ENCODE measurements around the gene ERC1.

Gene ERC1

DNA sequence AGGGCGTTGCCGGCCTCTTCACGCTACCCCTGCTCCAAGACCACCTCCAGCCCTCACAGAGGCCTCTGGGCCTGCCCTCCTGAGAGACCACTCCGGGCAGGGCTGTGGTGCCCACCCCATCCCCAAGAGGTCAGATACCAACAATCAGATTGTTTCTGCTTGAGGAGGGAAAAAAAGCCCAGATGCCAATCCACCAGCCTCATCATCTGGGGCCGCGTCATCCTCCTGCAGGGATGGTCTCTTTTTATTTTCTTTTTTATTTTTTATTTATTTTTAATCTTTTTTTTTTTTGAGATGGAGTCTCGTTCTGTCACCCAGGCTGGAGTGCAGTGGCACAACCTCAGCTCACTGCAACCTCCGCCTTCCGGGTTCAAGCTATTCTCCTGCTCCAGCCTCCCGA, 510.0 kb downstream of the ERC1 start:
- Histone ChIP-seq H3K9ac (ENCODE audit: low read depth in 1 of 2, low read length in 2 of 2) (no peak overlapping the region), H3K36me3 (ENCODE audit: control insufficient read depth in 2 of 2, insufficient read depth in 2 of 2, low read length in 2 of 2) (no peaks in the 10 kb centered on the region), H3K4me1 (ENCODE audit: control insufficient read depth in 2 of 2, insufficient read depth in 2 of 2, low read length in 2 of 2) (peaks cover 6% of the 10 kb centered on the region in 2 donors), H3K4me3 (ENCODE audit: low read length in 2 of 2) (no peak overlapping the region), H3K9me3 (ENCODE audit: control insufficient read depth in 2 of 2, low read length in 2 of 2) (no peaks in the 10 kb centered on the region), H3K27me3 (ENCODE audit: control insufficient read depth in 2 of 2, insufficient read depth in 2 of 2, low read length in 2 of 2) (no peaks in the 10 kb centered on the region), H3K27ac (ENCODE audit: low read depth in 2 of 2, low read length in 2 of 2) (no peak overlapping the region)

DNA sequence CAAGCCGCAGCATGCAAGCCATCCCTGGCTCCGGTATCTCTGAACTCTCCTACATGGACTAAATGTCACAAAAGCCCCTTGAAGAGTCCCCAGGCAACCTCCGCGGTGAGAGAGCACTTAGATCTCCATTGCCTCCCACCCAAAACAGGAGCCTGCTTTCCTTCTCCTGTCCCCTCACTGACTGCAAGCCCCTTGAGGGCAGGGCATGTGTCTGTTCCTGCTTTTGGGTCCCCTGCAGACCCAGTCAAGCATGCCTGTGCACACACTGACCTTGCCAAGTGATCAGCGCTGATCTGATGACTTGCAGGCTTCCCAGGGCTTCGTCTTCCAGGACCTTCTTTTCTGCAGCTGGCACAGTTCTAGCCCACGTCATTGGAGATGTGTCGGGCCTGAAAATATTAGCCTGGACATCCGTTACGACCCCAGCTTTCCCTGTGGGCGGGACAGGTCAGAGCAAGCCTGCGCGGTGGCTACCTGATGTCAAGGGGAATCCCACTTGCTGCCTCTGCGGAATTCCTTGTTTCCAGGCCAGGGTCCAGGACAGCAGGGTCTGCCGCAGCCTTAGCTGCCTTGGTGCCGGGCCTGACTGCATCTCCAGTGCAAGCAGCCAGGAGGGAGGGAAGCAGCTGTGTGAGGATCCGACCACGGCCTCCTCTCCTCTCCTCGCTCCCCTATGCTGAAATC, 510.8 kb downstream of the ERC1 start:
- Histone ChIP-seq H3K4me3 (ENCODE audit: low read length in 2 of 2) (no peak overlapping the region), H3K27ac (ENCODE audit: low read depth in 2 of 2, low read length in 2 of 2) (no peak overlapping the region), H3K9me3 (ENCODE audit: control insufficient read depth in 2 of 2, low read length in 2 of 2) (no peaks in the 10 kb centered on the region), H3K27me3 (ENCODE audit: control insufficient read depth in 2 of 2, insufficient read depth in 2 of 2, low read length in 2 of 2) (no peaks in the 10 kb centered on the region), H3K9ac (ENCODE audit: low read depth in 1 of 2, low read length in 2 of 2) (no peak overlapping the region), H3K4me1 (ENCODE audit: control insufficient read depth in 2 of 2, insufficient read depth in 2 of 2, low read length in 2 of 2) (peaks cover 4 to 5% of the 10 kb centered on the region in 2 donors), H3K36me3 (ENCODE audit: control insufficient read depth in 2 of 2, insufficient read depth in 2 of 2, low read length in 2 of 2) (no peaks in the 10 kb centered on the region)

DNA sequence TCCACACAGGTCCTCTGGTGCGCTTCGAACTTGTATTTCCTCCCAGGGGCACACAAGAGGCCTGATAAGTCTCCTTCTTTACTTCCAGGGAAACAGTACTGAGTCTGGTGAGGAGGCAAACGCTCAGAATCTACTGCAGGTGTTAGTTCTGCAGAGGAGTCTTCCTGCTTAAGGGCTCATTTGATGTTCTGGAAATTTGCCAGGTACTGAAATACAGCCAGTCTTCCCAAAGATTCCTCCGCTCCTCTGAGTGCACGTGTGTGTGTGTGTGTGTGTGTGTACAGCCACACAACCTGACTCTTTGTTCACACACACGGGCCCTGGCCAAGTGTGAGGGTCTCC, 511.3 kb downstream of the ERC1 start:
- Histone ChIP-seq H3K27me3 (ENCODE audit: control insufficient read depth in 2 of 2, insufficient read depth in 2 of 2, low read length in 2 of 2) (no peaks in the 10 kb centered on the region), H3K27ac (ENCODE audit: low read depth in 2 of 2, low read length in 2 of 2) (no peak overlapping the region), H3K9me3 (ENCODE audit: control insufficient read depth in 2 of 2, low read length in 2 of 2) (no peaks in the 10 kb centered on the region), H3K9ac (ENCODE audit: low read depth in 1 of 2, low read length in 2 of 2) (no peak overlapping the region), H3K4me1 (ENCODE audit: control insufficient read depth in 2 of 2, insufficient read depth in 2 of 2, low read length in 2 of 2) (peaks cover 4 to 5% of the 10 kb centered on the region in 2 donors), H3K4me3 (ENCODE audit: low read length in 2 of 2) (no peak overlapping the region), H3K36me3 (ENCODE audit: control insufficient read depth in 2 of 2, insufficient read depth in 2 of 2, low read length in 2 of 2) (no peaks in the 10 kb centered on the region)

DNA sequence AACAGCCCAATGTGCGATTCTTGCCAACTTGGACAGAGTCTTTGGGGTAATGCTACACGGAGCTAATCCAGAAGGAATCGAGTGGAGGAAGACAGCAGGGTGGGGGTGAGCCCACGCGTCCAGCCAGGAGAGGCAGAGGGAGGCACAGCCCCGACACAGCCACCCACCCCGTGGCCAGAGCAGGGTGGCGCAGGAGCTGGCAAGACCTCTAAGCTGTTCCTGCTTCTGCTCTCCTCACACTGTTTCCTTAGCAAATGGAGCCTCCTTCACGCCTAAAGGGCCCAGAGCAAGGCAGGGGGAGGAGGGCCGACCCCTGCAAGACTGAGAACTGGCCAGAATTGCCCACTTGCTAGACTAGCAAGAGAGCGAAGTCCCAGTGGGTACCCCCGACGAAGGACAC, 511.8 kb downstream of the ERC1 start:
- no peak overlapping the region for H3K27ac ChIP-seq (ENCODE audit: low read depth in 2 of 2, low read length in 2 of 2)
- no peaks in the 10 kb centered on the region for H3K27me3 ChIP-seq (ENCODE audit: control insufficient read depth in 2 of 2, insufficient read depth in 2 of 2, low read length in 2 of 2)
- no peak overlapping the region for H3K4me3 ChIP-seq (ENCODE audit: low read length in 2 of 2)
- H3K9ac ChIP-seq (ENCODE audit: low read depth in 1 of 2, low read length in 2 of 2), result no peak overlapping the region
- no peaks in the 10 kb centered on the region for H3K9me3 ChIP-seq (ENCODE audit: control insufficient read depth in 2 of 2, low read length in 2 of 2)
- peaks cover 3 to 4% of the 10 kb centered on the region in 2 donors for H3K4me1 ChIP-seq (ENCODE audit: control insufficient read depth in 2 of 2, insufficient read depth in 2 of 2, low read length in 2 of 2)
- H3K36me3 ChIP-seq (ENCODE audit: control insufficient read depth in 2 of 2, insufficient read depth in 2 of 2, low read length in 2 of 2), result no peaks in the 10 kb centered on the region

DNA sequence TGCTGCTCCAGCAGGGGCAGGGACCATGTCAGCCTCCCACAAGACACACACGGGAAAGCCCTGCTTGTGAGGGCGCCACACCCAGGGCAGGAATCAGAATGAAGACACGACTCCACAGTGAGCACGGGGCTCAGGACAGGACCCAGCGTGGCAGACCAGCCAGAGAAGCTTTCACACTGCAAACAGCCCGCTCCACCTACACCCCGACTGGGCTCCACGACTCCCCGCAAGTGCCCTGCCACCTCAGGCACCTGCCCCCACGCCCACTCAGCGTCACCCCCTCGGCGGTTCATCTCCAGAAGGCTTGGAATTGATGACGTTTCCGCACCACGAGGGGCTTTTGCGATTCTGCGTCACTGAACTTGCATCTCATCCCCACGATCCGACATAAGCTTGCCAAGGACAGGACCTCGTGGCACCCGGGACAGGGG, 512.3 kb downstream of the ERC1 start:
- no peaks in the 10 kb centered on the region for H3K27me3 ChIP-seq (ENCODE audit: control insufficient read depth in 2 of 2, insufficient read depth in 2 of 2, low read length in 2 of 2)
- H3K4me3 ChIP-seq (ENCODE audit: low read length in 2 of 2), result no peak overlapping the region
- no peaks in the 10 kb centered on the region for H3K9me3 ChIP-seq (ENCODE audit: control insufficient read depth in 2 of 2, low read length in 2 of 2)
- H3K4me1 ChIP-seq (ENCODE audit: control insufficient read depth in 2 of 2, insufficient read depth in 2 of 2, low read length in 2 of 2), result peaks cover 2 to 4% of the 10 kb centered on the region in 2 donors
- no peaks in the 10 kb centered on the region for H3K36me3 ChIP-seq (ENCODE audit: control insufficient read depth in 2 of 2, insufficient read depth in 2 of 2, low read length in 2 of 2)
- no peak overlapping the region for H3K27ac ChIP-seq (ENCODE audit: low read depth in 2 of 2, low read length in 2 of 2)
- no peak overlapping the region for H3K9ac ChIP-seq (ENCODE audit: low read depth in 1 of 2, low read length in 2 of 2)

DNA sequence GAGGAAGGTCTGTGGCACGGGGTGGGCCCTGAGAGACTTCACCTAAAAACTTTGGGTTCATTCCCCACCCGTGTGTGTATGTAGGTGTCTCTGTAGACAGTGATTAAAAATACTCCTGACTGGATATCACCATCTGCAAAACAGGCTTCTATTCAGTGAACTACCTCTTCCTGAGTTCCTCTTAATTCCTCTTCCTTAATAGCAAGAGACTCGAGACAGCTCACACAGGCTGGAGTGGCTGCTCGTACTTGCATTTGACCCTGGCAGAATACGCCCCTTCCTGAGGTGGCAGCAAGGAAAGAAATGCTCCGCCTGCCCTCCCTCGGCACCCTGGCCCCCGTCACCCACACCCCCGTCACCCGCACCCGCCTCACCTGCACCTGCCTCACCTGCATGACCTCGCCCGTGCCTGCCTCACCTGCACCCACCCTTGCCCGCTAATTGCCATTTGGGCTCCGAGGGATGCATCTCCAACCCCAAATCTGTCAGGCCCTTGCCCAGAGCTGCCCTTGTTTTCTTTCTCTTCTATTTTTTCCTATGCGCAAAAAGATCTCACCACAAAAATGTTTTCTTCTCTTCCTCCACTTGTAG, 513.4 kb downstream of the ERC1 start:
- no peak overlapping the region for H3K9ac ChIP-seq (ENCODE audit: low read depth in 1 of 2, low read length in 2 of 2)
- H3K27me3 ChIP-seq (ENCODE audit: control insufficient read depth in 2 of 2, insufficient read depth in 2 of 2, low read length in 2 of 2), result no peaks in the 10 kb centered on the region
- H3K4me3 ChIP-seq (ENCODE audit: low read length in 2 of 2), result peak overlapping the region; percentile 23 to 42
- H3K27ac ChIP-seq (ENCODE audit: low read depth in 2 of 2, low read length in 2 of 2), result peak overlapping the region in 1 of 2 donors; percentile 42
- H3K36me3 ChIP-seq (ENCODE audit: control insufficient read depth in 2 of 2, insufficient read depth in 2 of 2, low read length in 2 of 2), result no peaks in the 10 kb centered on the region
- peaks cover 2 to 4% of the 10 kb centered on the region in 2 donors for H3K4me1 ChIP-seq (ENCODE audit: control insufficient read depth in 2 of 2, insufficient read depth in 2 of 2, low read length in 2 of 2)
- H3K9me3 ChIP-seq (ENCODE audit: control insufficient read depth in 2 of 2, low read length in 2 of 2), result no peaks in the 10 kb centered on the region

DNA sequence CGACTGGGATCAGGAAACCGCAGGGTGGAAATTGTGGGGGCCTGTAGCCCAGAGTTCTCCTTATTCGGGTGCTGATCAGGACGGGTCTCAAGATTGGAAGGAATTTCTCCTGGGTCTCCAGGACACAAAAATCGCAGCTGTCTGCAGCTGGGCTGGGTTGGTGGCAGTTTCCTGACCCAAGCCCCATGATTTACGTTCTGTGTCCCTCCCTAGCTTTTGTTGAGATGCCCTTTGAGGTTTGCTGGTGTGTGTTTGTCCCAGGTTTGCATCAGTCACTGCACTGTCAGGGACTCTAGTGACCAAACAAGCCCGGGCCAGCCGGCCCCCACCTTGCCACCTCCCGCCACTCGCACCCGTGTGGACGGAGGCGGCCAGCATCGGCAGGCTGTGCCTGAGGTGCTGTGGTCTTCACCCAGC, 513.9 kb downstream of the ERC1 start:
- peaks cover 2 to 4% of the 10 kb centered on the region in 2 donors for H3K4me1 ChIP-seq (ENCODE audit: control insufficient read depth in 2 of 2, insufficient read depth in 2 of 2, low read length in 2 of 2)
- H3K4me3 ChIP-seq (ENCODE audit: low read length in 2 of 2), result peak overlapping the region in 1 of 2 donors; percentile 42
- no peaks in the 10 kb centered on the region for H3K9me3 ChIP-seq (ENCODE audit: control insufficient read depth in 2 of 2, low read length in 2 of 2)
- no peaks in the 10 kb centered on the region for H3K36me3 ChIP-seq (ENCODE audit: control insufficient read depth in 2 of 2, insufficient read depth in 2 of 2, low read length in 2 of 2)
- no peaks in the 10 kb centered on the region for H3K27me3 ChIP-seq (ENCODE audit: control insufficient read depth in 2 of 2, insufficient read depth in 2 of 2, low read length in 2 of 2)
- H3K27ac ChIP-seq (ENCODE audit: low read depth in 2 of 2, low read length in 2 of 2), result no peak overlapping the region
- H3K9ac ChIP-seq (ENCODE audit: low read depth in 1 of 2, low read length in 2 of 2), result no peak overlapping the region

DNA sequence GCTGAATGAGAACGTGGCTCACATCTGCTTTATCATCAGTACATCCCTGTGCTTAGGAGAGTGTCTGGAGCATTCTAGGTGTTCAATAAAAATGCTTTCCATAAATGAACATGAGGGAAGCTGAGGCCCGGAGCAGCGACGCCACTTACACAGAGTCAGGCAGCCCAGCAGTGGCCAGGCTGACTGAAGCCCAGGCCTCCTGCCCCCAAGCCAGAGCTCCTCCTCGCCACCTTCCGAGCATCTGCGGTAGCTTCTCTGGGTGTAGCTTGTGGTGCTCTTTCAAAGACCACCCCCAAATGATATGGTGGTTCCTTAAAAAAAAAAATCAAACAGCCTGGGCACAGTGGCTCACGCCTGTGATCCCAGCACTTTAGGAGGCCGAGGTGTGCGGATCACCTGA, 514.6 kb downstream of the ERC1 start:
- Histone ChIP-seq H3K4me1 (ENCODE audit: control insufficient read depth in 2 of 2, insufficient read depth in 2 of 2, low read length in 2 of 2) (peaks cover 2 to 4% of the 10 kb centered on the region in 2 donors), H3K4me3 (ENCODE audit: low read length in 2 of 2) (no peak overlapping the region), H3K9ac (ENCODE audit: low read depth in 1 of 2, low read length in 2 of 2) (no peak overlapping the region), H3K9me3 (ENCODE audit: control insufficient read depth in 2 of 2, low read length in 2 of 2) (no peaks in the 10 kb centered on the region), H3K27me3 (ENCODE audit: control insufficient read depth in 2 of 2, insufficient read depth in 2 of 2, low read length in 2 of 2) (no peaks in the 10 kb centered on the region), H3K36me3 (ENCODE audit: control insufficient read depth in 2 of 2, insufficient read depth in 2 of 2, low read length in 2 of 2) (no peaks in the 10 kb centered on the region), H3K27ac (ENCODE audit: low read depth in 2 of 2, low read length in 2 of 2) (no peak overlapping the region)

DNA sequence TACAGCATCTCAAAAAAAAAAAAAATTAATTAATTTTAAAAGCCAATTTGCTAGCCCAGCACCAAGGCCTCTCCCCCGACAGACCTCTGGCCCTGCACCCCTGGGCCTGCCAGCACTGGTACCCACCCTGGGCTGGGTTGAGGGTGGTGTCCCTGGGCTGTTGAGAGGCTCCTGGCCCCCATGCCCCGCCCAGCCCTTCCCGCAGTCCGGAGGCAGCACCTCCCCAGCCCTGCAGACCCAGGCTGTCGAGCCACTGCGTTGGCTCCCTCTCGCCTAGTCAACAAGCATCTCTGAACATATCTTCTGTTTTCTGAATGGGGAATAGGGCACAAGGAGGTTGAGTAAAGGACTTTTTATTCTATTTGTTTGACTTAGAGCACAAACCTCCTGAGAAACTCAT, 516.3 kb downstream of the ERC1 start:
- peaks cover 2 to 4% of the 10 kb centered on the region in 2 donors for H3K4me1 ChIP-seq (ENCODE audit: control insufficient read depth in 2 of 2, insufficient read depth in 2 of 2, low read length in 2 of 2)
- no peak overlapping the region for H3K4me3 ChIP-seq (ENCODE audit: low read length in 2 of 2)
- no peak overlapping the region for H3K27ac ChIP-seq (ENCODE audit: low read depth in 2 of 2, low read length in 2 of 2)
- H3K9ac ChIP-seq (ENCODE audit: low read depth in 1 of 2, low read length in 2 of 2), result no peak overlapping the region
- no peaks in the 10 kb centered on the region for H3K27me3 ChIP-seq (ENCODE audit: control insufficient read depth in 2 of 2, insufficient read depth in 2 of 2, low read length in 2 of 2)
- no peaks in the 10 kb centered on the region for H3K36me3 ChIP-seq (ENCODE audit: control insufficient read depth in 2 of 2, insufficient read depth in 2 of 2, low read length in 2 of 2)
- no peaks in the 10 kb centered on the region for H3K9me3 ChIP-seq (ENCODE audit: control insufficient read depth in 2 of 2, low read length in 2 of 2)

DNA sequence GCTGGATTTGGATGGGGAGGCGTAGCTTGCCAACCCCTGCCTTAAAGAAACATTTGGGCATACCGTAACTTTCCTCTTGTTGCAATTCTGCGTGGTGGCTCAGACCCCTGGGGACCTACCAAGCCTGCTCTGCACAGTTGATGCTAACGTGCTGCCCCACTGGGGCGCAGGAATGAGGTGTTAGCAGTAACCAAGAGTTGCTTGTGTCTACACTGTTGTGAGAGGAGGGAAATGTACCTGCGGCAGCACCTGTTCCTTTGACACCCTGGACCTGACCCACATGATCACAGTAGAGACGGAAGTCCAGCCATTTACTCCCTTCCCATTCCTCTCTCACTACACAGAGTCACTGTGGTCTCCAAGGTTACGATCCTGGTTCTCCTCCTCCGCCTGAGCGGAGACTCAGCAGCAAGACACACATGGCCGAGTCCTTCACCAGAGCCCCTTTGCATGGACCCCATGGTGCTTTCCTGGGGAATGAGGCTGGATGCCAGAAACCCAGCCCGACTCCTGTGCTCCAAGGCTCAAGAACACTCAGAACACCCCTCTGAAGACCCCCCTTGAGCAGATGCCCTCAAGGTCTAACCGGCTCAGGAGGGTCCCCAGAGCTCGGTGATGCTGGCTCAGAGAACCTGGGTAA, 518.5 kb downstream of the ERC1 start:
- no peak overlapping the region for H3K4me3 ChIP-seq (ENCODE audit: low read length in 2 of 2)
- H3K27ac ChIP-seq (ENCODE audit: low read depth in 2 of 2, low read length in 2 of 2), result no peak overlapping the region
- no peaks in the 10 kb centered on the region for H3K9me3 ChIP-seq (ENCODE audit: control insufficient read depth in 2 of 2, low read length in 2 of 2)
- no peaks in the 10 kb centered on the region for H3K36me3 ChIP-seq (ENCODE audit: control insufficient read depth in 2 of 2, insufficient read depth in 2 of 2, low read length in 2 of 2)
- no peak overlapping the region for H3K9ac ChIP-seq (ENCODE audit: low read depth in 1 of 2, low read length in 2 of 2)
- H3K4me1 ChIP-seq (ENCODE audit: control insufficient read depth in 2 of 2, insufficient read depth in 2 of 2, low read length in 2 of 2), result peaks cover 0 to under 1% of the 10 kb centered on the region in 2 donors
- no peaks in the 10 kb centered on the region for H3K27me3 ChIP-seq (ENCODE audit: control insufficient read depth in 2 of 2, insufficient read depth in 2 of 2, low read length in 2 of 2)
